Testis (tissue), 2 donors: ENCODE data around the gene COPZ1.

Experiments
- CTCF ChIP-seq, 3 experiments: fragments of 450-650 bp in 2 of 3; fragments of 200-600 bp in 1 of 3; sonication (generic) in 1 of 3; IDR thresholded peaks; one replicate each; pipeline ENCODE4 v1.5.1; 2016 to 2019; ENCODE audit warnings: antibody characterized with exemption in 3 of 3, mild to moderate bottlenecking in 2 of 3, moderate library complexity in 1 of 3
- POLR2A ChIP-seq: fragments of 450-650 bp; IDR thresholded peaks from one replicate; pipeline ENCODE4 v1.6.1; 2017; ENCODE audit warnings: antibody characterized with exemption, mild to moderate bottlenecking, moderate library complexity

- TF ChIP-seq CTCF (IDR thresholded peaks at IDR 0.05) (no peak), POLR2A (peak; percentile 92)
These were observed 44.3 kb upstream of the COPZ1 start, which contains the start of gene HNRNPA1 for GRCh38 chr12:54280468-54281260.
